Epithelial cell of proximal tubule (primary cell): ENCODE results near the gene SH2D3C. TPM values are rescaled to one million over a fixed set of nuclear protein-coding genes. Genes with fewer than 3 reads are reported as not detected.
"Not testable (repeated sequence)": the region's sequence is repeated elsewhere in the genome, so short reads cannot be mapped to it uniquely, and the experiment has no call there.

Experiments
- DNase-seq: peaks from one replicate; pipeline ENCODE4 v3.0.0-alpha.2; 2011; ENCODE audit warnings: low read depth
- H3K4me3 ChIP-seq: 2 replicates; pipeline ENCODE4 v1.5.1; 2011; ENCODE audit warnings: low read depth, mild to moderate bottlenecking, low read length
- CTCF ChIP-seq: conservative IDR thresholded peaks from 2 replicates; pipeline ENCODE4 v1.5.1; 2012; ENCODE audit warnings: low read depth, mild to moderate bottlenecking, low read length
- total RNA-seq: library from RNA; depleted of rRNA; stranded (reverse); fragments of >200 nt; gene quantifications from 2 replicates; pipeline ENCODE4 v1.2.3, GENCODE V29; 2015

SH2D3C gene
- total RNA-seq, 1 donor from 2014 or later, result not detected

GRCh38 chr9:127762111-127762676 lies 16.3 kb downstream of the SH2D3C start:
- no peak for TF ChIP-seq CTCF
- DNase-seq, result no peak
- no peak overlapping the region for H3K4me3 ChIP-seq

GRCh38 chr9:127761491-127761956 lies 16.9 kb downstream of the SH2D3C start:
- TF ChIP-seq CTCF, result no peak
- DNase-seq, result no peak
- H3K4me3 ChIP-seq, result no peak overlapping the region

- TF ChIP-seq CTCF, result no peak
- no peak overlapping the region for H3K4me3 ChIP-seq
- DNase-seq, result no peak
These were observed 17.4 kb downstream of the SH2D3C start for GRCh38 chr9:127761061-127761460.

GRCh38 chr9:127758843-127759242 lies 19.6 kb downstream of the SH2D3C start:
- H3K4me3 ChIP-seq, result no peak overlapping the region
- no peak for TF ChIP-seq CTCF
- no peak for DNase-seq

GRCh38 chr9:127756776-127757175 lies 21.7 kb downstream of the SH2D3C start:
- DNase-seq, H3K4me3 ChIP-seq: not testable (repeated sequence)

- no peak overlapping the region for H3K4me3 ChIP-seq
- no peak for DNase-seq
- TF ChIP-seq CTCF, result no peak
These were observed 22.2 kb downstream of the SH2D3C start for GRCh38 chr9:127756233-127756632.

- H3K4me3 ChIP-seq, result no peak overlapping the region
- DNase-seq, result no peak
- no peak for TF ChIP-seq CTCF
These were observed 23.1 kb downstream of the SH2D3C start for GRCh38 chr9:127755061-127756060.
